HG03108 (cell line): Measurements from ENCODE around the gene GRIN2A.

Experiments used
- ATAC-seq: cut with Tn5 transposase; IDR thresholded peaks from one replicate; pipeline ENCODE4 v1.9.1; 2021; ENCODE audit warnings: moderate library complexity; ENCODE audit not compliant: unreplicated experiment

Gene GRIN2A

DNA sequence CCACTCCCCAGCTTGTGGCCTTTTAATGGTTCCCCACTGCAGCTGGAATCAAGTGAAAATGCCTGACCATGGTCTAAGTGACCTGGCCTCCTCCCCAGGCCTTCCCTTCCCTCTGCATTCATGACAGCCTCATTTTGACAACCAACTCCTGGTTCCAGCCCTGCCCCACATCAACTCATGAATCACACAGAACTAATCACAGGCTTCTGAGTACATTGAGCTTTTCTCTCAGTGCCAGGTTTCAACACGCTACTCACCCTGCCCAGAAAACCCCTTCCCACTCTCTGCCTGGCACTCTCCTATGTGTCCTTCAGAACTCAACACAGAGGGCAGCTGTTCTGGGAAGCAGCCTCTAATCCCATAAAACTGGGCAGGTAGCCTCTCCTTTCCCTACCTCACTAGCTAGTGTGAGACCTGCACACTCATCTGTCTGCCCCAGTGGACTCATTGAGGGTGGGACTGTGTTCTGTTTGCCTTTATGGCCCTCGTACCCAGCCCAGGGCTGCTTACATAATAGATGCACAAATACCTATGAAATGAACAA is 313.6 kb downstream of the GRIN2A start:
- ATAC-seq, result no peak

DNA sequence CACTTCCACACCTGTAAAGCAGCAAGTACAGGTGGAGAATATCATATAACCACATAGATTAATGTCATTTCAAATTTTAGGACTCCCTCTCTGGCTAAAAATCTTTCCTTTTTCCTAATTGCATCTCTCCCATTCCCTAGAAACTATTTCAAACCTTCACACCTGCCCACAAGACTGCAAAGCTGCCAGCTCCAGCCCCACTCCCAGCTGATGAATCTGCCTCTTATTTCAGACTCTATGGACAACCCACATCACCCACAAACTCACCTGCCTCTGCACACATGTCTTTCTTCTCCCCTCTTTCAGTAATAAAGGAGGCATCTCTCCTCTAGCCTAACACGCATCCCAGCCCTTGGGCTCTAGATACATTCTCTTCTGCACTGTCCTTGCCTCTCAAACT is 315.1 kb downstream of the GRIN2A start:
- ATAC-seq, result no peak

DNA sequence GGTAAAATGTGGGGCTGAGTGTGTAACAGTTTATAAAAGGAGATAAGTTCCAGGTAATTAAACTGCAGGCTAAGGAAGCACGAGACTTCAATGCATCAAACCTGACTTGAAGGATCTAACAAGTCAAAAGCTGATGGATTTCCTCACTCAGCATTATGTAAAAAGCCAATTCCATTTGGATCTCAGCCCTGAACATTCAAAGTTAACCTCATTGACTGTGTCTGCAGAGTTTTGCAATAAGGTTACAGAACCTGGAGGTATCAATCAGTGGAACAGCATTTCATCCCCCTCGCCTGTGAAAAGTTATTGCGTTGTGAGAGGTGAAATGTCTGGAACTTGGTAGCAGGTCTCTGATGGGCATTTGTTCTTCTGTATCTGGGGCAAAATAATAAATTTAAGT is 317.8 kb downstream of the GRIN2A start:
- no peak for ATAC-seq

- no peak for ATAC-seq
Measured at GRCh38 chr16:9862327-9862726, 319.9 kb downstream of the GRIN2A start.

GRCh38 chr16:9860876-9861275 is 321.4 kb downstream of the GRIN2A start:
- ATAC-seq, result no peak

- no peak for ATAC-seq
Measured at GRCh38 chr16:9859701-9860327, 322.4 kb downstream of the GRIN2A start.

GRCh38 chr16:9854675-9855074 is 327.6 kb downstream of the GRIN2A start:
- no peak for ATAC-seq

GRCh38 chr16:9852003-9852402 is 330.2 kb downstream of the GRIN2A start:
- no peak for ATAC-seq

- no peak for ATAC-seq
Measured at GRCh38 chr16:9850817-9851216, 331.4 kb downstream of the GRIN2A start.

GRCh38 chr16:9849697-9850245 is 332.5 kb downstream of the GRIN2A start:
- no peak for ATAC-seq

GRCh38 chr16:9847146-9847545 is 335.1 kb downstream of the GRIN2A start:
- ATAC-seq, result no peak

DNA sequence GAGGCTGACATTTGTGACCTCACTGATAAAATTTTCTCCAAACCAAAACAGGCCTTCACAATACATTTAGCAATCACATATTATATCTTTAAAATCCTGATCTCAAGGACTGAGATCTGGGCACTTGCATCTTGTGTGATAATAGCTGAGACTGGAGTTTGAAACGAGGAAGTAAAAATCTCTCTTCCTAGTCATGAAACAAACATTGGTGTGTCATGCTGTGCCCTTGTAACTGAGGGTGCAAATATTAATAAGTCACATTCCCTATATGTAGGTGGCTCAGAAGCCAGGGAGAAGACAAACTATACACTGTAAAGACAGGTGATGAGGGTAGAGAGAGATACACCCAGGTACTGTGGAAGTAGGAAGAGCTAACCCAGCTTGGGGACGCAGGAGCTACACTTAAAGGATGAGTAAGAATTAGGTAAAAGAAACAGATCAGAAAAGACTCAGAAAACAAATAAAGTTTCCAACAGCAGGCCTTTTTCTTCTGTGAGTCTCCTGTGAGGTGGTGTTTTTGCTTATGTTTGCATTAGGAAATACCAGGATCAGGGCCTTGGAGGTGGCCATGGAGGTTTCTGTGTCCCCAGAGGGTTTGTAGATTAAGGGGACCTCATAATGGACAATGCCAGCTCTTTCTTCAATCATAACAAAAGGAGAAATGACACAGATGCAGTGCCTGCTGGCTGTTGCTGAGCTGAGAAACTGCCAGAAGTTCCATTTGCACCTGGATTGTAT is 335.7 kb downstream of the GRIN2A start:
- ATAC-seq, result no peak

DNA sequence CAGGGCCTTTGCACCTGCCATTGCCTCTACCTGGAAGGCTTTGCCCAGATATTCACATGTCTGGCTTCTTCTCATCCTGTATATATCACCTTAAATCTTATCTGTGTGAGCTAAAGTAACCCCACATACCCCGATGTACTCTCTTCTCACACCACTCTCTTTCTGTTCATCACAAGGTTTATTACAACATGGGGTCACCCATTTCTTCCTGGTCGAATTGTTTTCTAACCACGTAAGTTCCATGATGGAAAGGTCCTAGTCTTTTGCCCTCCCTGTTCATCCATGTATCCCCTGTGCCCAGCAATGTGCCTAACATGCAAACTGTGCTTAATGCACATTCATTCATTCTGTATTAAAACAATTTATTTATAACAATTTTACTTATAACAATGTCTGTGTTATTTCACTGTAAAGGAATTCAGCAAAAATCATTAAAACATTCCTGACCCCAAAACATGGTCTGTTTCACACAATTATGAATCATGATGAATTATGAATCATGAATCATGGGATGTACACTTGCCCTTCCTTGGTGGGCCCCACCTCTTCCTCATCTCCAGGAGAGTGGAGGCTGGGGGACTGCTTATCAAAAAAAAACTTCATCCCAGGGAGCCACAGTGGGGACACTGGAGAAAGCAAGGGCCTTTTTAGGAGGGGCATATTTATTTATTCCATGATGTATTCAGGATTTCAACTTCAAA is 336.4 kb downstream of the GRIN2A start:
- no peak for ATAC-seq

DNA sequence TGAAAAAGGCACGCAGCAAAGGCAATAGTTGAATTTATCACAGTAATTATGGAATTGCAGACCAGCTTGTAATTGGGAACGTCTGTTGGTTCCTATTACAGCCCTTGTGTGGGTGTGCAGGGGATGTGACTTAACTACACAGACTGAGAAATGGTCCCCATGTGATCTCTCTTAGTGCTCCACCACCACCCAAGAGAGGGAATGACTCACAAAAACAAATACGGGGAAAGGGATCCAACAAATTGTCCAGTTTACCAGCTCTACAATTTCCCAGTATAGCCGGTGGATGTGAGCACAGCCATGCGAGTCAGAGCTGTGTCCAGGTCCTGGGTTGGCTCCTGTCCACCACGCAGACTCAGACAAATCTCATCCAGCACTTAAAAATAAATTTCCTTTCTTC is 337.9 kb downstream of the GRIN2A start:
- ATAC-seq, result no peak

DNA sequence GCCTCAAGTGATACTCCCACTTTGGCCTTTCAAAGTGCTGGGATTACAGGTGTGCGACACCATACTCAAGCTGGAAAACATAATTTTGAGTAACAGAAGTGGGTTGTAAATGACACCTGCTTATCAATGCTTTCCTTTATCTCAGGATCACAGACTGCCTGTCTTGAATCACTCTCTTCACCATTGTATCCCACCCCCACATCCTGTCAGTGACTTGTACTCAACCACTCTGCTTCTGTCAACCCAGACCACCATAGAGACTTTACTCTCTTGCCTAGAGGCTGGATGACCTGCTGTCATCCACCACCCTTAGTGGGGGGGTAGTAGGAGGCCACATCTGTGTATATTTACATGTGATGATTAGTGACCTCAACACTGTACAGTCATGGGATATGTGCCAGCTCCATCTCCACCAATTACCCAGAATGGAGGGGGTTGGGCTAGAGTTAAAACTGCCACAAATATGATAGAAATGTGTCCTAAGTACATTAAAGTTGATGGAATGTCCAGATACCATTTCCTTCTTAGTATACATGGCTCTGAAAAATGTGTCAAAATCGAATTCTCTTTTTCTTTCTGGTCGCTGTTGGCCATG is 338.7 kb downstream of the GRIN2A start:
- ATAC-seq, result no peak

- no peak for ATAC-seq
Measured at GRCh38 chr16:9840761-9841665, 341.2 kb downstream of the GRIN2A start.

DNA sequence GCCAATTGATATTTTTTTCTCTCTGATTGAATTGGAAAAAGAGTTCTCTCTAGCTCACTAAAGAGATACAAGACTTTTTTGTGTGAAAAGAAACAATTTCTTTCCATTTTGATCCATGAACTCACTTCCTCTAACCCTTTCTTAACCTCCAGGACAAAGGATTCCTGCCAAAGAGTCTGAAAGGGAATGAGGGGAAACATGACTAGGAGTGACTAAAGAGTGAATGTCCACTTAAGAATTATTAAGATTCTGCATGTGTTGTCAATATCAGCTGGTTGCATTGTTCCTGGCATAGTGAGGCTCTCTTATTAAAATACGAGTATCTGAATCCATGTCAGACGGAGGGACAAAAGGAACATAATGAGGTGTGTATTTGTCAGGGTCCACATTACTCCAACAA is 344.7 kb downstream of the GRIN2A start:
- no peak for ATAC-seq

GRCh38 chr16:9836118-9836736 is 346.0 kb downstream of the GRIN2A start:
- ATAC-seq, result no peak

DNA sequence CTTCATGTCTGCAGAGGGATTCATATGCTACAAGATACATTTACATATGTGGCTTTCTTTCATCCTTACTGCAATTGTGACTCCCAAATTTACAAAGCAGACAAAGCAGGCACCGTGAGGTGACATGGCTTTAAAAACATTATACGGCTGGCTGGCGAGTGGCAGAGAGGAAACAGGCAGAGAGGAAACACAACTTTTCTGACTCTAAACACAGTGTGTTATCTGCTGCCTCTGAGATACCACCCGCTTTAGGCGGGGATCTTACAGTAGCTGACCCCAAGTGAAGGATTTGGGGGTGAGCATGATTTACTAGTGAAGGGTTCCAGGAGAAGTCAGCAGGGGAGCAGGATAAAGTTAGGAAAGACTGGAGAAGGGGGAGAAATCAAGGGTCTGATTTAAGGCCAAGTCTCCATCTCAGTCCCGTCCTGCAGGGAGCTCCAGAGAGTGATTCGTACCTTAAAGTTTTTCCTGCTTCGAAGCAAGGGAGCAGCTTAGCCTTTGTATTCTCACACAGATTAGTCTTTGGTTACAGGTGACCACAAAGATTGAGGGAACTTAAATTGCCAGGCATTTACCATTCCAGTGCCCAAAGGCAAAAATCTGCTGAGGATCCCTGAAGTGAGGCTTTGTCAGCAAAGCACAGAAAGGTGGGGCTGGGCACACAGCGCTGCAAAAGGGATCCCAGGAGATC is 355.0 kb downstream of the GRIN2A start:
- ATAC-seq, result no peak
